Bronchial epithelial cell (primary cell): Measurements from ENCODE around the gene SIGLEC8. TPM values are rescaled to one million over a fixed set of nuclear protein-coding genes. Genes with fewer than 3 reads are reported as not detected.

ENCODE experiments used
- DNase-seq: peaks from one replicate; pipeline ENCODE4 v3.0.0-alpha.2; 2010; ENCODE audit warnings: low read depth
- FAIRE-seq: peaks from 2 replicates; lab custom pipeline; 2011; peaks lifted over from hg19 to GRCh38; lab: Jason Lieb, UNC
- H3K27me3 ChIP-seq: 2 replicates; pipeline ENCODE4 v1.5.1; 2011; ENCODE audit warnings: low read length; ENCODE audit not compliant: control insufficient read depth, insufficient read depth
- H3K36me3 ChIP-seq: 2 replicates; pipeline ENCODE4 v1.5.1; 2011; ENCODE audit warnings: low read length; ENCODE audit not compliant: control insufficient read depth, insufficient read depth
- H3K4me3 ChIP-seq: 2 replicates; pipeline ENCODE4 v1.5.1; 2011; ENCODE audit warnings: mild to moderate bottlenecking, low read depth, low read length, control low read depth
- CTCF ChIP-seq: IDR thresholded peaks from 2 replicates; pipeline ENCODE4 v1.5.1; 2011; ENCODE audit warnings: mild to moderate bottlenecking, moderate library complexity, low read length, control low read depth, inconsistent platforms; ENCODE audit not compliant: insufficient read depth, severe bottlenecking
- total RNA-seq: library from RNA; depleted of rRNA; stranded (reverse); fragments of >200 nt; gene quantifications from 2 replicates; pipeline ENCODE4 v1.2.1, GENCODE V29; 2014

Gene SIGLEC8
- total RNA-seq, 1 donor from 2014 or later: not detected

GRCh38 chr19:51471527-51471926, 13.3 kb upstream of the SIGLEC8 start:
- FAIRE-seq: no peak
- Histone ChIP-seq H3K27me3 (no peaks in the 10 kb centered on the region), H3K36me3 (no peaks in the 10 kb centered on the region), H3K4me3 (no peak overlapping the region)
- no peak for TF ChIP-seq CTCF
- no peak for DNase-seq

GRCh38 chr19:51470966-51471365, 12.7 kb upstream of the SIGLEC8 start:
- DNase-seq: peak; percentile 32
- no peak for FAIRE-seq
- Histone ChIP-seq H3K27me3 (no peaks in the 10 kb centered on the region), H3K36me3 (no peaks in the 10 kb centered on the region), H3K4me3 (no peak overlapping the region)
- TF ChIP-seq CTCF: no peak

DNA sequence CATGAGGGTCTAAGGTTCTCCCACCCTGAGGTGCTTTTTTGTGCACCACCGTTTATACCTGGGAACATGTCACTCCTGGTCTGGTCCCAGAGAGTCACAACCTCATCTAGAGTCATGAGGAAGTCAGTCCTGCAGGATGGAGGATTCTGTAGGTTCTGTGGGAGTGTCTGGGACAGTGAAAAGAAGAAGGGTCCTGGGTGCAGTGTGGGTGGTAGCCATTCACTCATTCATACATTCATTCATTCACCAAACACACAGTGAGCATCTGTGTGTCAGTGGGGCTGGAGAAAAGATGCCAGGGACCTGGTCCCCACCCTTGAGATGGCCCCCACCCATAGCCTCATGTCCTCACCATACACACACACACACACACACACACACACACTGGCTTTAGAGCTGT, 11.4 kb upstream of the SIGLEC8 start:
- H3K36me3 ChIP-seq: no peaks in the 10 kb centered on the region
- H3K4me3 ChIP-seq: no peak overlapping the region
- DNase-seq (no peak), FAIRE-seq (no peak)
- H3K27me3 ChIP-seq: no peaks in the 10 kb centered on the region
- no peak for TF ChIP-seq CTCF

- no peak for DNase-seq
- Histone ChIP-seq H3K36me3 (no peaks in the 10 kb centered on the region), H3K27me3 (no peaks in the 10 kb centered on the region), H3K4me3 (no peak overlapping the region)
- FAIRE-seq: no peak
- no peak for TF ChIP-seq CTCF
These were observed 10.9 kb upstream of the SIGLEC8 start for GRCh38 chr19:51469162-51469561.

DNA sequence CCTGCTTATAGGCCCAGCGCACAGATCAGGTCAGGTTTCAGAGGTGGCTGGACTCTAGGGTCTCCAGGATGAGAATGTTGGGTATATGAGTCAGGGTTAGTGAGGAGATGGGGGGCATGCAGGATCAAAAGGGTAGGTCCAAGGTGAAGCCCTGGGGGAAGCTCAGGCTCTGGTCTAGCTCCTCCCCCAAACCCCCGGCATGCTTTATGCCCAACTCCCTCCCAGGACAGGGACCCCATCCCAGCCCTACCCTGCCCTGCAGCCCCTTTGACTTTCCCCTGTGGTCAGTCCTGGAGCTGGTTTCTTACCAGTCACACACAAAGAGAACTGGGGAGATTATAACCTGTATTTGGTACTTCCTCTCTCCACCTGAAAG, 10.3 kb upstream of the SIGLEC8 start:
- Histone ChIP-seq H3K36me3 (no peaks in the 10 kb centered on the region), H3K27me3 (no peaks in the 10 kb centered on the region), H3K4me3 (no peak overlapping the region)
- FAIRE-seq (no peak), DNase-seq (no peak)
- no peak for TF ChIP-seq CTCF

DNA sequence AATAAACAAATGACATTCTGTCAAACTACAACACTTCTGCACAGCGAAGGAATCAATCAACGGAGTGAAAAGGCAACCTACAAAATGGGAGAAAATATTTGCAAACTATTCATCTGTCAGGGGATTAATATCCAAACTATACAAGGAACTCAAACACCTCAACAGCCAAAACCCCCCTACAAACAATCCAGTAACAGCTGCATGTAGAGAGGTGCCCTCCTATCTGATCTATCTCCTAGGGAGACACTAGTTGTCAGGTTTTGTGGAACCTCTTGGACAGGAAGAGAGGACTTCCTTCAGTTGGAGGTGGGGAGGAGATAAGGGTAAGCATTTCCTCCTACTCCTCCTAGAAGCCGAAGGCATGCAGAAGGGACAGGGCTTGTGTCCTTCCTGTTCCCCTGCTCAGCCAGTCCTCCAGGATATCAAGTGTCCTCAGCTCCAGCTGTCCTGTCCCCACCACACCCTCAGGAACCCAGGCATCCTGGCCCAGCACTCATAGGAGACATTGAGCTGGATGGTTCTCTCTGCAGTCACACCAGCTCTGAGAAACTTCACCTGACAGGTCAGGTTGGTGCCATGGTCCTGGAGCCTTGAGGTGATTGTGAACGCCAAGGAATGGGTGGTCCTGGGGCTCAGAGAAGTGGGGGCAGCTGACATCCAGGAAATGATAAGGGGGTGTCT, 9.8 kb upstream of the SIGLEC8 start:
- no peaks in the 10 kb centered on the region for H3K27me3 ChIP-seq
- no peak overlapping the region for H3K4me3 ChIP-seq
- FAIRE-seq (no peak), DNase-seq (no peak)
- TF ChIP-seq CTCF: no peak
- no peaks in the 10 kb centered on the region for H3K36me3 ChIP-seq
